SK-N-SH (cell line): ENCODE data around the gene TMEM267.

Source experiments
- CTCF ChIP-seq: fragments of 200-600 bp; sonication (generic); IDR thresholded peaks from 2 replicates; pipeline ENCODE4 v1.6.1; 2017; ENCODE audit warnings: antibody characterized with exemption, mild to moderate bottlenecking, moderate library complexity
- ELF1 ChIP-seq: IDR thresholded peaks from 2 replicates; pipeline ENCODE4 v1.4.0; 2012
- EZH2phosphoT487 ChIP-seq: fragments of 200-600 bp; sonication (generic); IDR thresholded peaks from 2 replicates; pipeline ENCODE4 v1.6.1; 2017; ENCODE audit warnings: low read depth, mixed run types, mild to moderate bottlenecking, antibody characterized with exemption, moderate library complexity, borderline replicate concordance
- FOXJ3 ChIP-seq: sonication (generic); formaldehyde crosslinking; IDR thresholded peaks from 2 replicates; pipeline ENCODE4 v1.5.1; 2020; ENCODE audit warnings: mild to moderate bottlenecking, missing genetic modification reagents
- GABPA ChIP-seq: IDR thresholded peaks from 2 replicates; pipeline ENCODE4 v1.4.0; 2012; ENCODE audit warnings: low read depth, mild to moderate bottlenecking
- MAX ChIP-seq: IDR thresholded peaks from 2 replicates; pipeline ENCODE4 v1.4.0; 2012; ENCODE audit warnings: low read depth
- MXI1 ChIP-seq: IDR thresholded peaks from 2 replicates; pipeline ENCODE4 v1.6.1; 2012; ENCODE audit warnings: mild to moderate bottlenecking, low read depth, low read length, improper control_type of control experiment
- NFIC ChIP-seq: IDR thresholded peaks from 2 replicates; pipeline ENCODE4 v1.4.0; 2012; ENCODE audit warnings: borderline replicate concordance
- POLR2AphosphoS5 ChIP-seq: IDR thresholded peaks from 2 replicates; pipeline ENCODE4 v1.6.1; 2012; ENCODE audit warnings: low read depth, low read length
- RAD21 ChIP-seq: IDR thresholded peaks from 2 replicates; pipeline ENCODE4 v1.6.1; 2012; ENCODE audit warnings: mild to moderate bottlenecking, low read length
- REST ChIP-seq: IDR thresholded peaks from 2 replicates; pipeline ENCODE4 v1.6.1; 2012; ENCODE audit warnings: mild to moderate bottlenecking, low read depth, low read length, moderate library complexity
- RFX5 ChIP-seq: IDR thresholded peaks from 2 replicates; pipeline ENCODE4 v1.6.1; 2012; ENCODE audit warnings: mild to moderate bottlenecking, improper control_type of control experiment, low read length
- SIN3A ChIP-seq: IDR thresholded peaks from 2 replicates; pipeline ENCODE4 v1.6.1; 2012; ENCODE audit warnings: low read depth, mild to moderate bottlenecking, low read length, moderate library complexity, borderline replicate concordance

GRCh38 chr5:43415935-43416802 lies 67.5 kb downstream of the TMEM267 start:
- TF ChIP-seq NFIC (no peak), EZH2phosphoT487 (no peak), CTCF (no peak), MAX (no peak), GABPA (no peak), REST (no peak), POLR2AphosphoS5 (no peak), ELF1 (no peak), RAD21 (no peak), RFX5 (no peak), SIN3A (no peak), MXI1 (no peak), FOXJ3 (CRISPR knock-in tag) (no peak)
